ENCODE results near the gene KLK12. TPM values are rescaled to one million over a fixed set of nuclear protein-coding genes. Genes with fewer than 3 reads are reported as not detected.

The KLK12 gene
- total and polyA plus RNA-seq, 9 of the 15 experiments (the other 6 are each of a cell fraction or from before 2014, with no cell fraction given): not detected

- no peak for TF ChIP-seq CEBPG (CRISPR knock-in tag; IDR thresholded peaks at IDR 0.05)
- no peak for TF ChIP-seq CEBPG (tag; conservative IDR thresholded peaks at IDR 0.05 in 1 of 2, IDR thresholded peaks at IDR 0.05 in 1 of 2)
- no peak for TF ChIP-seq POLR3A (IDR thresholded peaks at IDR 0.05; ENCODE audit: borderline replicate concordance, extremely low read depth, insufficient read depth, insufficient read length)
- TF ChIP-seq REST (IDR thresholded peaks at IDR 0.05; ENCODE audit: borderline replicate concordance): no peak
- no peak for TF ChIP-seq REST (CRISPR knock-in tag; IDR thresholded peaks at IDR 0.05; ENCODE audit: low read depth)
Observed at GRCh38 chr19:51027126-51027806, 7.5 kb downstream of the KLK12 start (continued).

Measured in K562 (cell line).